HEK293 (cell line): ENCODE measurements around the gene TEX30.

Source experiments
- KLF10 ChIP-seq: fragments of 450-650 bp; IDR thresholded peaks from 2 replicates; pipeline ENCODE4 v1.5.1; 2018; ENCODE audit warnings: missing biosample characterization, mild to moderate bottlenecking, missing genetic modification characterization
- YY1 ChIP-seq: fragments of 450-650 bp; formaldehyde crosslinking; IDR thresholded peaks from 2 replicates; pipeline ENCODE4 v1.5.1; 2018; ENCODE audit warnings: missing biosample characterization, missing genetic modification characterization
- ZEB2 ChIP-seq: fragments of 450-650 bp; formaldehyde crosslinking; IDR thresholded peaks from 2 replicates; pipeline ENCODE4 v1.5.1; 2016; ENCODE audit warnings: missing biosample characterization, missing genetic modification characterization
- ZNF146 ChIP-seq: fragments of 450-650 bp; formaldehyde crosslinking; IDR thresholded peaks from 2 replicates; pipeline ENCODE4 v1.5.1; 2016; ENCODE audit warnings: missing biosample characterization, missing genetic modification characterization
- ZNF350 ChIP-seq: fragments of 450-650 bp; formaldehyde crosslinking; IDR thresholded peaks from 2 replicates; pipeline ENCODE4 v1.5.0; 2017; ENCODE audit warnings: missing biosample characterization, mild to moderate bottlenecking, missing genetic modification characterization
- ZNF555 ChIP-seq: fragments of 450-650 bp; formaldehyde crosslinking; conservative IDR thresholded peaks from 2 replicates; pipeline ENCODE4 v1.5.1; 2017; ENCODE audit warnings: missing biosample characterization, mild to moderate bottlenecking, missing genetic modification characterization, inconsistent platforms
- ZNF654 ChIP-seq: fragments of 450-650 bp; formaldehyde crosslinking; IDR thresholded peaks from 2 replicates; pipeline ENCODE4 v1.5.1; 2016; ENCODE audit warnings: low read depth, missing biosample characterization, missing genetic modification characterization
- ZNF768 ChIP-seq: fragments of 450-650 bp; formaldehyde crosslinking; IDR thresholded peaks from 2 replicates; pipeline ENCODE4 v1.5.1; 2018; ENCODE audit warnings: missing biosample characterization, mild to moderate bottlenecking, missing genetic modification characterization
- TF ChIP-seq, protein P1 (sequence below): fragments of 450-650 bp; IDR thresholded peaks from 2 replicates; pipeline ENCODE4 v1.5.1; 2018; ENCODE audit warnings: missing biosample characterization, mild to moderate bottlenecking, missing genetic modification characterization
- TF ChIP-seq, protein P2 (sequence below): fragments of 450-650 bp; formaldehyde crosslinking; IDR thresholded peaks from 2 replicates; pipeline ENCODE4 v1.5.1; 2016; ENCODE audit warnings: missing biosample characterization, missing genetic modification characterization, low read depth
- TF ChIP-seq, protein P3 (sequence below): fragments of 450-650 bp; formaldehyde crosslinking; IDR thresholded peaks from 2 replicates; pipeline ENCODE4 v1.5.1; 2016; ENCODE audit warnings: missing biosample characterization, missing genetic modification characterization
- TF ChIP-seq, protein P4 (sequence below): fragments of 450-650 bp; formaldehyde crosslinking; IDR thresholded peaks from 2 replicates; pipeline ENCODE4 v1.5.1; 2016; ENCODE audit warnings: missing biosample characterization, missing genetic modification characterization
- TF ChIP-seq, protein P5 (sequence below): fragments of 450-650 bp; formaldehyde crosslinking; IDR thresholded peaks from 2 replicates; pipeline ENCODE4 v1.5.1; 2016; ENCODE audit warnings: missing biosample characterization, missing genetic modification characterization
- TF ChIP-seq, protein P6 (sequence below): fragments of 450-650 bp; formaldehyde crosslinking; IDR thresholded peaks from 2 replicates; pipeline ENCODE4 v1.5.1; 2016; ENCODE audit warnings: missing biosample characterization, missing genetic modification characterization

DNA sequence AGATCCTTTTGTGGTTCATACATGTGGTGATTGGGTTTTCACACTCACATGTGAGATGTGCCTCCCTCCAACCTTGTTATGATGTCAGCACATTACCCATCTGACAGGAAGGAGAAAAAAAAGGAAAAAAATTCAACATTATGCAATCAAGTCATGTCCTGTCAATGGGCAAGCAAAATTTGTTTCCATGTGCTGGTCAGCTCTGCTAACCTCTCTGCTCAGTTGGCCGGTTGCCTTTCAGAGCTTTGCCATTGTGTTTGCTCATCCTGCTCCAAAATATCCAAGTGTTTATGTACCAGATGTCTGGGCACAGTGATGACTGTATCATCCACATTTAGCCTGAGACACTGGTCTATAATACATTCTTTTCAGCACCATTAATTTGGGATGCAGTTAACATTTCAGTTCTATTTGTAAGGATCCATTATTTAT, 51.8 kb downstream of the TEX30 start:
- TF ChIP-seq ZEB2 (tag by site-specific recombination) = no peak
- TF ChIP-seq, protein P1, sequence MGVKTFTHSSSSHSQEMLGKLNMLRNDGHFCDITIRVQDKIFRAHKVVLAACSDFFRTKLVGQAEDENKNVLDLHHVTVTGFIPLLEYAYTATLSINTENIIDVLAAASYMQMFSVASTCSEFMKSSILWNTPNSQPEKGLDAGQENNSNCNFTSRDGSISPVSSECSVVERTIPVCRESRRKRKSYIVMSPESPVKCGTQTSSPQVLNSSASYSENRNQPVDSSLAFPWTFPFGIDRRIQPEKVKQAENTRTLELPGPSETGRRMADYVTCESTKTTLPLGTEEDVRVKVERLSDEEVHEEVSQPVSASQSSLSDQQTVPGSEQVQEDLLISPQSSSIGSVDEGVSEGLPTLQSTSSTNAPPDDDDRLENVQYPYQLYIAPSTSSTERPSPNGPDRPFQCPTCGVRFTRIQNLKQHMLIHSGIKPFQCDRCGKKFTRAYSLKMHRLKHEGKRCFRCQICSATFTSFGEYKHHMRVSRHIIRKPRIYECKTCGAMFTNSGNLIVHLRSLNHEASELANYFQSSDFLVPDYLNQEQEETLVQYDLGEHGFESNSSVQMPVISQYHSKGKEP (tag by site-specific recombination) = no peak
- TF ChIP-seq, protein P2, sequence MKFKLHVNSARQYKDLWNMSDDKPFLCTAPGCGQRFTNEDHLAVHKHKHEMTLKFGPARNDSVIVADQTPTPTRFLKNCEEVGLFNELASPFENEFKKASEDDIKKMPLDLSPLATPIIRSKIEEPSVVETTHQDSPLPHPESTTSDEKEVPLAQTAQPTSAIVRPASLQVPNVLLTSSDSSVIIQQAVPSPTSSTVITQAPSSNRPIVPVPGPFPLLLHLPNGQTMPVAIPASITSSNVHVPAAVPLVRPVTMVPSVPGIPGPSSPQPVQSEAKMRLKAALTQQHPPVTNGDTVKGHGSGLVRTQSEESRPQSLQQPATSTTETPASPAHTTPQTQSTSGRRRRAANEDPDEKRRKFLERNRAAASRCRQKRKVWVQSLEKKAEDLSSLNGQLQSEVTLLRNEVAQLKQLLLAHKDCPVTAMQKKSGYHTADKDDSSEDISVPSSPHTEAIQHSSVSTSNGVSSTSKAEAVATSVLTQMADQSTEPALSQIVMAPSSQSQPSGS (tag by site-specific recombination) = no peak
- TF ChIP-seq, protein P3, sequence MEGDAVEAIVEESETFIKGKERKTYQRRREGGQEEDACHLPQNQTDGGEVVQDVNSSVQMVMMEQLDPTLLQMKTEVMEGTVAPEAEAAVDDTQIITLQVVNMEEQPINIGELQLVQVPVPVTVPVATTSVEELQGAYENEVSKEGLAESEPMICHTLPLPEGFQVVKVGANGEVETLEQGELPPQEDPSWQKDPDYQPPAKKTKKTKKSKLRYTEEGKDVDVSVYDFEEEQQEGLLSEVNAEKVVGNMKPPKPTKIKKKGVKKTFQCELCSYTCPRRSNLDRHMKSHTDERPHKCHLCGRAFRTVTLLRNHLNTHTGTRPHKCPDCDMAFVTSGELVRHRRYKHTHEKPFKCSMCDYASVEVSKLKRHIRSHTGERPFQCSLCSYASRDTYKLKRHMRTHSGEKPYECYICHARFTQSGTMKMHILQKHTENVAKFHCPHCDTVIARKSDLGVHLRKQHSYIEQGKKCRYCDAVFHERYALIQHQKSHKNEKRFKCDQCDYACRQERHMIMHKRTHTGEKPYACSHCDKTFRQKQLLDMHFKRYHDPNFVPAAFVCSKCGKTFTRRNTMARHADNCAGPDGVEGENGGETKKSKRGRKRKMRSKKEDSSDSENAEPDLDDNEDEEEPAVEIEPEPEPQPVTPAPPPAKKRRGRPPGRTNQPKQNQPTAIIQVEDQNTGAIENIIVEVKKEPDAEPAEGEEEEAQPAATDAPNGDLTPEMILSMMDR (tag by site-specific recombination) = no peak
- TF ChIP-seq ZNF654 (tag by site-specific recombination) = no peak
- TF ChIP-seq YY1 (tag by site-specific recombination) = no peak
- TF ChIP-seq, protein P4, sequence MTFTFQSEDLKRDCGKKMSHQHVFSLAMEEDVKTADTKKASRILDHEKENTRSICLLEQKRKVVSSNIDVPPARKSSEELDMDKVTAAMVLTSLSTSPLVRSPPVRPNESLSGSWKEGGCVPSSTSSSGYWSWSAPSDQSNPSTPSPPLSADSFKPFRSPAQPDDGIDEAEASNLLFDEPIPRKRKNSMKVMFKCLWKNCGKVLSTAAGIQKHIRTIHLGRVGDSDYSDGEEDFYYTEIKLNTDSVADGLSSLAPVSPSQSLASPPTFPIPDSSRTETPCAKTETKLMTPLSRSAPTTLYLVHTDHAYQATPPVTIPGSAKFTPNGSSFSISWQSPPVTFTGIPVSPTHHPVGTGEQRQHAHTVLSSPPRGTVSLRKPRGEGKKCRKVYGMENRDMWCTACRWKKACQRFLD = no peak
- no peak for TF ChIP-seq ZNF555 (tag by site-specific recombination)
- no peak for TF ChIP-seq ZNF146 (tag by site-specific recombination)
- TF ChIP-seq ZNF350 (tag by site-specific recombination) = no peak
- TF ChIP-seq ZNF768 = no peak
- TF ChIP-seq, protein P5, sequence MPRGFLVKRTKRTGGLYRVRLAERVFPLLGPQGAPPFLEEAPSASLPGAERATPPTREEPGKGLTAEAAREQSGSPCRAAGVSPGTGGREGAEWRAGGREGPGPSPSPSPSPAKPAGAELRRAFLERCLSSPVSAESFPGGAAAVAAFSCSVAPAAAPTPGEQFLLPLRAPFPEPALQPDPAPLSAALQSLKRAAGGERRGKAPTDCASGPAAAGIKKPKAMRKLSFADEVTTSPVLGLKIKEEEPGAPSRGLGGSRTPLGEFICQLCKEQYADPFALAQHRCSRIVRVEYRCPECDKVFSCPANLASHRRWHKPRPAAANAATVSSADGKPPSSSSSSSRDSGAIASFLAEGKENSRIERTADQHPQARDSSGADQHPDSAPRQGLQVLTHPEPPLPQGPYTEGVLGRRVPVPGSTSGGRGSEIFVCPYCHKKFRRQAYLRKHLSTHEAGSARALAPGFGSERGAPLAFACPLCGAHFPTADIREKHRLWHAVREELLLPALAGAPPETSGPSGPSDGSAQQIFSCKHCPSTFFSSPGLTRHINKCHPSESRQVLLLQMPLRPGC (tag by site-specific recombination) = no peak
- TF ChIP-seq KLF10 (tag by site-specific recombination) = no peak
- TF ChIP-seq, protein P6, sequence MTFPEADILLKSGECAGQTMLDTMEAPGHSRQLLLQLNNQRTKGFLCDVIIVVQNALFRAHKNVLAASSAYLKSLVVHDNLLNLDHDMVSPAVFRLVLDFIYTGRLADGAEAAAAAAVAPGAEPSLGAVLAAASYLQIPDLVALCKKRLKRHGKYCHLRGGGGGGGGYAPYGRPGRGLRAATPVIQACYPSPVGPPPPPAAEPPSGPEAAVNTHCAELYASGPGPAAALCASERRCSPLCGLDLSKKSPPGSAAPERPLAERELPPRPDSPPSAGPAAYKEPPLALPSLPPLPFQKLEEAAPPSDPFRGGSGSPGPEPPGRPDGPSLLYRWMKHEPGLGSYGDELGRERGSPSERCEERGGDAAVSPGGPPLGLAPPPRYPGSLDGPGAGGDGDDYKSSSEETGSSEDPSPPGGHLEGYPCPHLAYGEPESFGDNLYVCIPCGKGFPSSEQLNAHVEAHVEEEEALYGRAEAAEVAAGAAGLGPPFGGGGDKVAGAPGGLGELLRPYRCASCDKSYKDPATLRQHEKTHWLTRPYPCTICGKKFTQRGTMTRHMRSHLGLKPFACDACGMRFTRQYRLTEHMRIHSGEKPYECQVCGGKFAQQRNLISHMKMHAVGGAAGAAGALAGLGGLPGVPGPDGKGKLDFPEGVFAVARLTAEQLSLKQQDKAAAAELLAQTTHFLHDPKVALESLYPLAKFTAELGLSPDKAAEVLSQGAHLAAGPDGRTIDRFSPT (tag by site-specific recombination) = no peak
